Esophagus squamous epithelium (tissue), 4 donors: Measurements from ENCODE around the gene SETD1B.

ENCODE experiments used
- CTCF ChIP-seq, 6 experiments: fragments of 450-650 bp in 4 of 6; fragments of 200-600 bp in 2 of 6; sonication (generic) in 2 of 6; IDR thresholded peaks; one replicate each; pipeline ENCODE4 v1.5.1; 2016 to 2019; ENCODE audit warnings: antibody characterized with exemption in 6 of 6, mild to moderate bottlenecking in 4 of 6, moderate library complexity in 4 of 6
- POLR2A ChIP-seq, 4 donors: fragments of 450-650 bp; IDR thresholded peaks; one replicate each; pipeline ENCODE4 v1.6.1; 2017; ENCODE audit warnings: antibody characterized with exemption in 4 of 4, mild to moderate bottlenecking in 4 of 4, moderate library complexity in 3 of 4

- TF ChIP-seq CTCF (IDR thresholded peaks at IDR 0.05) = no peak
- no peak for TF ChIP-seq POLR2A (IDR thresholded peaks at IDR 0.05)
Observed at GRCh38 chr12:121812921-121813896, 9.4 kb downstream of the SETD1B start.
